DND-41 (cell line): ENCODE results near the gene CR1L.

ENCODE experiments used
- ATAC-seq: fragments of 200-7000 bp; cut with Tn5 transposase; 3 replicates; pipeline ENCODE4 v1.9.1; 2021; ENCODE audit warnings: low read depth; ENCODE audit not compliant: insufficient read depth
- DNase-seq: peaks from one replicate; pipeline ENCODE4 v3.0.0-alpha.2; 2020
- H2AFZ ChIP-seq: 2 replicates; pipeline ENCODE4 v1.6.0; 2012; ENCODE audit warnings: low read depth, low read length
- H3K27ac ChIP-seq: 2 replicates; pipeline ENCODE4 v1.5.1; 2012; ENCODE audit warnings: low read length, inconsistent platforms
- H3K27me3 ChIP-seq: fragments of 200-600 bp; sonication (generic); 2 replicates; pipeline ENCODE4 v1.6.0; 2012; ENCODE audit warnings: low read length, mild to moderate bottlenecking, inconsistent platforms; ENCODE audit not compliant: insufficient read depth, poor library complexity
- H3K36me3 ChIP-seq: 2 replicates; pipeline ENCODE4 v1.5.1; 2012; ENCODE audit warnings: low read length, inconsistent platforms; ENCODE audit not compliant: insufficient read depth
- H3K4me1 ChIP-seq: 2 replicates; pipeline ENCODE4 v1.5.1; 2012; ENCODE audit warnings: mild to moderate bottlenecking, low read length; ENCODE audit not compliant: insufficient read depth
- H3K4me2 ChIP-seq: 2 replicates; pipeline ENCODE4 v1.6.0; 2012; ENCODE audit warnings: mild to moderate bottlenecking, moderate library complexity, low read length, inconsistent platforms; ENCODE audit not compliant: insufficient read depth
- H3K4me3 ChIP-seq, 2 experiments: fragments of 200-600 bp in 1 of 2; shearing (Covaris generic) in 1 of 2; 2 replicates each; pipeline ENCODE4 v1.5.1; 2012 to 2016; ENCODE audit warnings: inconsistent platforms in 2 of 2, low read length in 2 of 2, mild to moderate bottlenecking in 2 of 2, low read depth in 1 of 2, moderate library complexity in 1 of 2
- H3K79me2 ChIP-seq: 2 replicates; pipeline ENCODE4 v1.6.0; 2012; ENCODE audit warnings: low read length, inconsistent platforms; ENCODE audit not compliant: insufficient read depth
- H3K9ac ChIP-seq: 2 replicates; pipeline ENCODE4 v1.6.0; 2012; ENCODE audit warnings: low read depth, mild to moderate bottlenecking, inconsistent platforms, low read length, moderate library complexity
- H3K9me3 ChIP-seq: 2 replicates; pipeline ENCODE4 v1.5.1; 2012; ENCODE audit warnings: low read length, moderate library complexity, mild to moderate bottlenecking, inconsistent platforms; ENCODE audit not compliant: insufficient read depth, severe bottlenecking
- H4K20me1 ChIP-seq: 2 replicates; pipeline ENCODE4 v1.6.0; 2012; ENCODE audit warnings: low read length; ENCODE audit not compliant: insufficient read depth
- CTCF ChIP-seq: IDR thresholded peaks from 2 replicates; pipeline ENCODE4 v1.5.1; 2012; ENCODE audit warnings: borderline replicate concordance, low read length, moderate library complexity, mild to moderate bottlenecking; ENCODE audit not compliant: poor library complexity, severe bottlenecking; ENCODE audit errors: extremely low read depth
- EZH2 ChIP-seq: IDR thresholded peaks from 3 replicates; pipeline ENCODE4 v1.6.1; 2012; ENCODE audit warnings: borderline replicate concordance, low read depth, mild to moderate bottlenecking, moderate library complexity, low read length, inconsistent platforms; ENCODE audit not compliant: severe bottlenecking

CR1L gene

GRCh38 chr1:207606362-207606755 is 38.6 kb upstream of the CR1L start:
- TF ChIP-seq EZH2 (no peak), CTCF (no peak)
- Histone ChIP-seq H3K9ac (no peak overlapping the region), H3K79me2 (no peaks in the 10 kb centered on the region), H3K27ac (no peak overlapping the region), H3K4me1 (no peaks in the 10 kb centered on the region), H4K20me1 (no peaks in the 10 kb centered on the region), H3K4me2 (no peak overlapping the region), H2AFZ (no peak overlapping the region), H3K9me3 (no peaks in the 10 kb centered on the region), H3K27me3 (peaks cover 16% of the 10 kb centered on the region), H3K4me3 (no peak overlapping the region), H3K36me3 (no peaks in the 10 kb centered on the region)
- DNase-seq: no peak
- ATAC-seq: no peak

GRCh38 chr1:207612762-207613161 is 32.2 kb upstream of the CR1L start:
- Histone ChIP-seq H3K27ac (no peak overlapping the region), H4K20me1 (no peaks in the 10 kb centered on the region), H3K4me3 (no peak overlapping the region), H3K79me2 (no peaks in the 10 kb centered on the region), H3K9me3 (peaks cover 11% of the 10 kb centered on the region), H3K27me3 (peaks cover 4% of the 10 kb centered on the region), H2AFZ (no peak overlapping the region), H3K4me1 (no peaks in the 10 kb centered on the region), H3K4me2 (no peak overlapping the region), H3K9ac (no peak overlapping the region), H3K36me3 (no peaks in the 10 kb centered on the region)
- no peak for DNase-seq
- TF ChIP-seq CTCF: no peak
- no peak for TF ChIP-seq EZH2
- ATAC-seq: no peak

- H3K9ac ChIP-seq: no peak overlapping the region
- H3K9me3 ChIP-seq: no peaks in the 10 kb centered on the region
- no peaks in the 10 kb centered on the region for H4K20me1 ChIP-seq
- H3K4me3 ChIP-seq: no peak overlapping the region
- H3K27me3 ChIP-seq: no peaks in the 10 kb centered on the region
- DNase-seq (peak; percentile 19), ATAC-seq (peak; percentile 95)
- no peaks in the 10 kb centered on the region for H3K79me2 ChIP-seq
- no peaks in the 10 kb centered on the region for H3K36me3 ChIP-seq
- no peak overlapping the region for H3K4me2 ChIP-seq
- peak; percentile 81 for TF ChIP-seq CTCF
- TF ChIP-seq EZH2: no peak
- H3K27ac ChIP-seq: no peak overlapping the region
- H2AFZ ChIP-seq: no peak overlapping the region
- H3K4me1 ChIP-seq: no peaks in the 10 kb centered on the region
Observed at GRCh38 chr1:207619871-207620542, 24.9 kb upstream of the CR1L start.
